DND-41 (cell line): ENCODE data around the gene SNAP25.

Experiments used
- ATAC-seq: fragments of 200-7000 bp; cut with Tn5 transposase; 3 replicates; pipeline ENCODE4 v1.9.1; 2021; ENCODE audit warnings: low read depth; ENCODE audit not compliant: insufficient read depth
- DNase-seq: peaks from one replicate; pipeline ENCODE4 v3.0.0-alpha.2; 2020
- H2AFZ ChIP-seq: 2 replicates; pipeline ENCODE4 v1.6.0; 2012; ENCODE audit warnings: low read depth, low read length
- H3K27ac ChIP-seq: 2 replicates; pipeline ENCODE4 v1.5.1; 2012; ENCODE audit warnings: low read length, inconsistent platforms
- H3K27me3 ChIP-seq: fragments of 200-600 bp; sonication (generic); 2 replicates; pipeline ENCODE4 v1.6.0; 2012; ENCODE audit warnings: low read length, mild to moderate bottlenecking, inconsistent platforms; ENCODE audit not compliant: insufficient read depth, poor library complexity
- H3K36me3 ChIP-seq: 2 replicates; pipeline ENCODE4 v1.5.1; 2012; ENCODE audit warnings: low read length, inconsistent platforms; ENCODE audit not compliant: insufficient read depth
- H3K4me1 ChIP-seq: 2 replicates; pipeline ENCODE4 v1.5.1; 2012; ENCODE audit warnings: mild to moderate bottlenecking, low read length; ENCODE audit not compliant: insufficient read depth
- H3K4me2 ChIP-seq: 2 replicates; pipeline ENCODE4 v1.6.0; 2012; ENCODE audit warnings: mild to moderate bottlenecking, moderate library complexity, low read length, inconsistent platforms; ENCODE audit not compliant: insufficient read depth
- H3K4me3 ChIP-seq, 2 experiments: fragments of 200-600 bp in 1 of 2; shearing (Covaris generic) in 1 of 2; 2 replicates each; pipeline ENCODE4 v1.5.1; 2012 to 2016; ENCODE audit warnings: inconsistent platforms in 2 of 2, low read length in 2 of 2, mild to moderate bottlenecking in 2 of 2, low read depth in 1 of 2, moderate library complexity in 1 of 2
- H3K79me2 ChIP-seq: 2 replicates; pipeline ENCODE4 v1.6.0; 2012; ENCODE audit warnings: low read length, inconsistent platforms; ENCODE audit not compliant: insufficient read depth
- H3K9ac ChIP-seq: 2 replicates; pipeline ENCODE4 v1.6.0; 2012; ENCODE audit warnings: low read depth, mild to moderate bottlenecking, inconsistent platforms, low read length, moderate library complexity
- H3K9me3 ChIP-seq: 2 replicates; pipeline ENCODE4 v1.5.1; 2012; ENCODE audit warnings: low read length, moderate library complexity, mild to moderate bottlenecking, inconsistent platforms; ENCODE audit not compliant: insufficient read depth, severe bottlenecking
- H4K20me1 ChIP-seq: 2 replicates; pipeline ENCODE4 v1.6.0; 2012; ENCODE audit warnings: low read length; ENCODE audit not compliant: insufficient read depth
- CTCF ChIP-seq: IDR thresholded peaks from 2 replicates; pipeline ENCODE4 v1.5.1; 2012; ENCODE audit warnings: borderline replicate concordance, low read length, moderate library complexity, mild to moderate bottlenecking; ENCODE audit not compliant: poor library complexity, severe bottlenecking; ENCODE audit errors: extremely low read depth
- EZH2 ChIP-seq: IDR thresholded peaks from 3 replicates; pipeline ENCODE4 v1.6.1; 2012; ENCODE audit warnings: borderline replicate concordance, low read depth, mild to moderate bottlenecking, moderate library complexity, low read length, inconsistent platforms; ENCODE audit not compliant: severe bottlenecking

SNAP25 gene

DNA sequence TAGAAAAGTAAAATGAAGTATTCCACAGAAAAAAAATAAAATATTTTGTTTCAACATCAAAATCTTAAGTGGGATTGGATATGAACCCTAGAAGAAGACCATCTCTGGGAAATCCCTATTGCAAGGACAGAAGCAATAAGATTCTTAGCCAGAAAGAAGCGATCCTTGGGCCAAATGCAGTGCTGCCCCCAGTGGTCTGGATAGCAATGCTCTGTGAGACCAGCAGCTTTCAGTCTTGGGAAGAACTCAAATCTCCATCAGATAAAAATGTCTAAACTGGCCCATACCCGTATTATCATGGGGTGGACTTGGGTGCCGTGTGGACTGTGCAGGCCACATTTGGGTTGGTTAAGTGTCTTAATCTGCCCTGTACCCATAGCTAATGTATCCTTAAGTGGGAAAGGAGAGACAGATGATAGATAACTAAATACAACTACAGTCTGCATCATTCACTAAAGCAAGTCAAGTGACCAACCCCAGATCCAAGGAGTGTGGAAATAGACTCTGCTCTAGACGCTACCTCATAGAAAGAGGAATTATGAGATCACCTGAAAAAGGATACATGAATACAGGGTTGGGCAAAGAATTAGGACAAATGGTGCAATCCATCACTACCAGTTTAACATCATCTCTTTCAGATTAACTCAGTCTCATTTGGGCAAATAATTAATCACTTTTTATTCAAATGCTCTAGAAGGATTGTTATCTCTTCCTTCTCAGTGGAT, 38.9 kb upstream of the SNAP25 start:
- DNase-seq (no peak), ATAC-seq (no peak)
- H3K9ac ChIP-seq: no peak overlapping the region
- no peak for TF ChIP-seq EZH2
- TF ChIP-seq CTCF: peak; percentile 31
- H3K4me1 ChIP-seq: no peaks in the 10 kb centered on the region
- H3K9me3 ChIP-seq: no peaks in the 10 kb centered on the region
- H4K20me1 ChIP-seq: no peaks in the 10 kb centered on the region
- no peak overlapping the region for H3K4me2 ChIP-seq
- no peak overlapping the region for H3K4me3 ChIP-seq
- H3K36me3 ChIP-seq: no peaks in the 10 kb centered on the region
- no peaks in the 10 kb centered on the region for H3K27me3 ChIP-seq
- H3K79me2 ChIP-seq: no peaks in the 10 kb centered on the region
- H3K27ac ChIP-seq: no peak overlapping the region
- H2AFZ ChIP-seq: no peak overlapping the region

DNA sequence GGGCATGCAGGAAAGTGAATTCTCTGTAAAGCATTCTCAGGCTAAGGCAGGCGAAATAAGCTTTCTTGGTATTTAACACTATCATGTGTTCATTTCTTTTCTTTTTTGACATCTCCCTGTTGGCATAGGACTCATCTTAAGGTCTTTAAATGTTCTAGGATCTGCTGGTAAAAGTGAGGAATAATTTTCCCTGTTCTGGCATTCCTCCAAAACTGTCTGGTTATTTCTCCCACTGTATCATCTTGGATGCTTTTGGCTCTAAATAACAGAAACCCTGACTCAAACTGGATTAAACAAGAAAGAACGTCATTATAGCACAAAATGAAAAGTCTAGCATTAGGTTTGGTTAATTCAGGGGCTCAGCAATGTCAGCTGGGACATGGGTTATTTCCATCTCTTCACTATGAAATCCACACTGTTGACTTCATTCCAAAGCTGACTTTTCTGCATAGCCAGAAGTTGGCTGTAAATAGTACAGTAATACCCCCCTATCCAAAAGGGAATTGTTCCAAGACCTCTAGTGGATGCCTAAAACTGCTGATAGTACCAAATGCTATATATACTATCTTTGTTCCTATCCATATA, 37.9 kb upstream of the SNAP25 start:
- no peak overlapping the region for H3K4me3 ChIP-seq
- no peak for ATAC-seq
- no peaks in the 10 kb centered on the region for H4K20me1 ChIP-seq
- no peaks in the 10 kb centered on the region for H3K9me3 ChIP-seq
- H3K4me2 ChIP-seq: no peak overlapping the region
- no peak overlapping the region for H3K9ac ChIP-seq
- TF ChIP-seq CTCF (no peak), EZH2 (no peak)
- H3K36me3 ChIP-seq: no peaks in the 10 kb centered on the region
- no peak for DNase-seq
- no peaks in the 10 kb centered on the region for H3K79me2 ChIP-seq
- no peak overlapping the region for H3K27ac ChIP-seq
- no peak overlapping the region for H2AFZ ChIP-seq
- no peaks in the 10 kb centered on the region for H3K27me3 ChIP-seq
- H3K4me1 ChIP-seq: no peaks in the 10 kb centered on the region

GRCh38 chr20:10185741-10186558, 32.7 kb upstream of the SNAP25 start:
- H3K27me3 ChIP-seq: no peaks in the 10 kb centered on the region
- H3K36me3 ChIP-seq: no peaks in the 10 kb centered on the region
- H3K4me2 ChIP-seq: no peak overlapping the region
- H3K9ac ChIP-seq: no peak overlapping the region
- no peaks in the 10 kb centered on the region for H3K4me1 ChIP-seq
- no peak overlapping the region for H3K27ac ChIP-seq
- H3K4me3 ChIP-seq: no peak overlapping the region
- TF ChIP-seq EZH2: no peak
- TF ChIP-seq CTCF: no peak
- no peak for DNase-seq
- H3K79me2 ChIP-seq: no peaks in the 10 kb centered on the region
- ATAC-seq: no peak
- no peaks in the 10 kb centered on the region for H4K20me1 ChIP-seq
- no peaks in the 10 kb centered on the region for H3K9me3 ChIP-seq
- H2AFZ ChIP-seq: no peak overlapping the region
